ENCODE measurements around the gene KAT2A. TPM values are rescaled to one million over a fixed set of nuclear protein-coding genes. Genes with fewer than 3 reads are reported as not detected.
A peak's percentile ranks its signal among the peaks of the same experiment; 100 is the strongest.

The KAT2A gene
- total and polyA plus RNA-seq, 9 of the 15 experiments (the other 6 are each of a cell fraction or from before 2014, with no cell fraction given) = 1.5 to 80.4 (median 31.9) TPM

GRCh38 chr17:42107597-42108576 lies 13.3 kb downstream of the KAT2A start (continued):
- no peak for TF ChIP-seq CEBPZ (IDR thresholded peaks at IDR 0.05; ENCODE audit: borderline replicate concordance, low read depth, low read length)
- no peak for TF ChIP-seq NR2C1 (IDR thresholded peaks at IDR 0.05)
- peak; percentile 62 for TF ChIP-seq NR2C1 (tag; IDR thresholded peaks at IDR 0.05)
- TF ChIP-seq ZSCAN32 (CRISPR knock-in tag; IDR thresholded peaks at IDR 0.05) = no peak
- 0 out of 2 replicates have a peak, but pooled peaks have one; percentile 7 for TF ChIP-seq ZBTB12 (CRISPR knock-in tag; IDR thresholded peaks at IDR 0.05)
- TF ChIP-seq PYGO2 (tag; IDR thresholded peaks at IDR 0.05) = no peak
- peak; percentile 71; the same call in 1 of the 2 replicates for TF ChIP-seq ZNF740 (CRISPR knock-in tag; IDR thresholded peaks at IDR 0.05)
- TF ChIP-seq ZNF740 (tag; IDR thresholded peaks at IDR 0.05) = no peak
- TF ChIP-seq ZNF592 (IDR thresholded peaks at IDR 0.05) = peak; percentile 98
- TF ChIP-seq ZNF175 (CRISPR knock-in tag; IDR thresholded peaks at IDR 0.05; ENCODE audit: low read depth) = 0 out of 2 replicates have a peak, but pooled peaks have one; percentile 33
- no peak for TF ChIP-seq NCOA1 (IDR thresholded peaks at IDR 0.05; ENCODE audit: low read depth)
- TF ChIP-seq CBX8 (IDR thresholded peaks at IDR 0.05; ENCODE audit: borderline replicate concordance, extremely low read depth, low read depth, low read length, poor library complexity, severe bottlenecking) = no peak
- no peak for TF ChIP-seq DACH1 (IDR thresholded peaks at IDR 0.05; ENCODE audit: partially characterized antibody)
- TF ChIP-seq ZNF431 (CRISPR knock-in tag; IDR thresholded peaks at IDR 0.05) = no peak
